Hematopoietic multipotent progenitor cell treated with erythropoietin and hydrocortisone succinate and interleukin-3 and kit ligand, for 15 days (in vitro differentiated cells): ENCODE data around the gene ARHGAP32.
"Not testable (repeated sequence)": the region's sequence is repeated elsewhere in the genome, so short reads cannot be mapped to it uniquely, and the experiment has no call there.

Source experiments
- DNase-seq: peaks from one replicate; pipeline ENCODE4 v3.0.0-alpha.2; 2015; ENCODE audit warnings: low spot score

ARHGAP32 gene

GRCh38 chr11:128929991-128930390, 262.1 kb downstream of the ARHGAP32 start:
- DNase-seq, result no peak

GRCh38 chr11:128929468-128929867, 262.7 kb downstream of the ARHGAP32 start:
- DNase-seq, result no peak

- no peak for DNase-seq
These were observed 263.7 kb downstream of the ARHGAP32 start for GRCh38 chr11:128928400-128928799.

DNA sequence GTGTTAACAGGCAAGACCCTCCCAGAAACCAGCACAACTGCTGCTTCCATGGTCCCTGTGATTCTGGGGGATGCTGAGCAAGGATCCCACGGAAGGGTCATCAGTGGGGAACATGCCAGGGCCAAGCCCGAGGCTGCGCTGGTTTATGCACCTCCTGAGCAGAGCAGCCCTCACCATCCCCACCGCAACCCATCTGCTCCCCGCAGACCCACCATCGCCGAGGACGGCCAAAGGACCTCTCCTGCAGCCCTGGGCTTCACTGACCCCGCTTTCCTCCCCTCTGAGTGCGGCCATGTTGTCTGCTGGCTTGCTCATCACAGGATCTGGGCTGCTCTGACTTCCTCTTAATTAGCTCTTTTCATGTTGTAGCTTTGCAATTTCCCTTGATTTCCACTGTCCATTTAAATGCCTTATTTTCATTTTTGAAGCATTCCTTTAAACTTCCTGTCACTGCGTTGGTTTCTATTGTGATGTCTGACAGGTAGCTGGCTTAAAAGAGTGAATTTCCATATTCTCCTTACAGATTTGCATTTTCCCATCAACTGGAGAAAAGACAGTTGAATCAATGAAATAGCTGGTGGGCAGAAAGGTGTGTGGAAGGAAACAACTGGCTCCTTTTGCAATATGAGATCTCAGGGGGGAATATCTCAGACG, 264.3 kb downstream of the ARHGAP32 start:
- DNase-seq, result no peak

DNA sequence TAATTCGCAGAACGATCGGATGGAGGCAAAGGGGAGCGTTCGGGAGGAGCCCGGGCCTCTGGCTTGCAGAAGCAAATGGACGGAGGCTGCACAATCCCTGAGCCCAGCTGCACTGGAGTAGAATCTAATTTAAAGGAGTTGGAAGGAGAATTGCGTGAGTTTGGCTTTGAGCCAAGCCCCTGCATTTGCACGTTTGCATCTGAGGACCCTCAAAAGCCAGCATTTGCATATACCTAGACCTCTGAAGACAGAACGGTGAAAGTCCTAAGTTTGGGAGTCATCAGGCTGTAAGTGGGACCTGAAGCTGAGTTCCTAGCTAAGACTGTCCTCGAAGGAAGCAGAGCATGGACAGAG, 265.0 kb downstream of the ARHGAP32 start:
- no peak for DNase-seq

DNA sequence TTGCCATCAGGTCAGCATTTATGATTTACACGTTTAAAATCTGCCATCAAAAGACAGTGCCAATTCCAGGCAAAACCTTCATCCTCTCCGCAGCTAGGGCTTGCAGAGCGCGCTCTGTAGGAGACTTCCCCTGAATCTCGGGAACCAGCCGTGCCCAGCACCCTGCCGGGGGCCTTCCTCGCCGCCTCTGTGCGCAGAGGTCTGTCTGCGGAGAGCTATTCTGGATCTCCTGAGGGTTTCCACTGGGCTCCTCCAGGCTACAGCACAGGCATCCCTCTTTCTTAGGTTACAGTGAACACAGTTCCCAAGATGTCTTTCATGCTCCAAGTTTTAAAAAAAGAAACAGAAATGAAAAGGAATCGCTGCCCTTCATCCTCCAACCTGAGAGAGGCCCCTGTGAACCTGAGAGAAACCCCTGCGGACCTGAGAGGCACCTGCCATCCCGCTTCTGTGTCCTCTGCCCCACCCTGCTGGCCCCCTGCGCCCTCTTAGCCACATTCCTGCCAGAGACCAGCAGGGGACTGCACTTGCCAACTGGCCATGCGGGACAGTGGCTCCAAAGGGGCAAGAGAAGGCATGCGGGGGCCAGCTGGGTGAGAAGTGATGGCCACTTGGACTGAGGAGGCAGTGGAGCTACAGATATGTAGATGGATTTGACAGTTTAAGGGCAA, 265.6 kb downstream of the ARHGAP32 start:
- no peak for DNase-seq

GRCh38 chr11:128926000-128926399, 266.1 kb downstream of the ARHGAP32 start:
- DNase-seq, result no peak

- DNase-seq, result no peak
These were observed 266.9 kb downstream of the ARHGAP32 start for GRCh38 chr11:128925250-128925600.

DNA sequence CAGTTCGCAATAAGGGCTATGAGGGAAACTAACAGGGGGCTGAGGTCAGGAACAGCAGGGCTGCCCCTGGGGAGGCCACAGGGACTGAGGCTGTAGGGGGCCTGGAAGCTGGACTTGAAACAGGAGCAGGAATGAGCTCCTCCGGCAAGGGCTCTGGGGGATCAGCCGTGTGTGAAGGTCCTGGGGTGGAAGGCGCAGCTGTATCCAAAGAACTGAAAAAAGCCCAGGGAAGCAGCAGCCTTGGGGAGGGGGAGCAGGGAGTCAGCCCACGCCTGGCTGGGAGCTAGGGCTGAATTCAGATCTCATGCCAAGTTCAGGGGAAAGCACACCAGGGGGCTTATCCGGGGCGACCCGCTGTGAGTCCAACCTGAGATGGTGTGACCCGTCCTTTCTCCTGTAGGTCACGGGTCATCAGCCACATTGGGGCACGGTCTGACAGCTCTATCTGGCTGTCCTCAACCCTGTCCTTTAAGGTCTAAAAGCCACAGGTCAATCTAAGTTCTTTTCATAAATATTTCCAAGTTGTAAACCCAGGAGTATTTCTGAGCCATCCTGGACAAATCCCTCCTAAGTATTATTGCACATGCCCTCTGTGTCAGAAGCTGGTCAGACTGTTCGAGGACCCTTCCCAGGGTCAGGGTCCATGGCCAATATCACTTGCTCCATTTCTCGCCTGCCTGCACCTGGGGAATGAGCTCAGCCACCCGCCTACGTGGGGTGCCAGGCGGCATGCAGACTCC, 267.4 kb downstream of the ARHGAP32 start:
- no peak for DNase-seq

- no peak for DNase-seq
These were observed 268.0 kb downstream of the ARHGAP32 start for GRCh38 chr11:128924104-128924503.

DNA sequence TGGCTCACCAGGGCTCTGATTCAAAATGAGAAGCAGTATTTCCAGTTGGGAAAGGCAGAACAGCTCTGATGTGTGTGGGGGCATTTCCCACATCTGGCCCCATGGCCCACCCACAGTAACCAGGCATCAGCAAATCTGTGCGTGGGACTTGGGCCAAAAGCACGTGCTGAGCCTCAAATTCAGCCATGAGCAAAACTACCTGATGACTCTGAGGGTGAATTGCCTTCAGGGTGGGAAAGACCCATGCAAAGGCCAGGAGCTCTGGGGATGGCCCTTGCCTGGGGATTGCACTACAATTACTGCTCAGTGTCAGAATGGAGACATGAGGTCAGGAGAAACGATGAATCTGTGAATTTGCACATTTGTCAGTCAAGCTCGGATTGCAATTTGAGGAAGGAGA, 270.3 kb downstream of the ARHGAP32 start:
- no peak for DNase-seq

GRCh38 chr11:128920666-128921065, 271.5 kb downstream of the ARHGAP32 start:
- DNase-seq, result no peak

- not testable (repeated sequence) for DNase-seq
These were observed 272.5 kb downstream of the ARHGAP32 start for GRCh38 chr11:128919635-128920034.

DNA sequence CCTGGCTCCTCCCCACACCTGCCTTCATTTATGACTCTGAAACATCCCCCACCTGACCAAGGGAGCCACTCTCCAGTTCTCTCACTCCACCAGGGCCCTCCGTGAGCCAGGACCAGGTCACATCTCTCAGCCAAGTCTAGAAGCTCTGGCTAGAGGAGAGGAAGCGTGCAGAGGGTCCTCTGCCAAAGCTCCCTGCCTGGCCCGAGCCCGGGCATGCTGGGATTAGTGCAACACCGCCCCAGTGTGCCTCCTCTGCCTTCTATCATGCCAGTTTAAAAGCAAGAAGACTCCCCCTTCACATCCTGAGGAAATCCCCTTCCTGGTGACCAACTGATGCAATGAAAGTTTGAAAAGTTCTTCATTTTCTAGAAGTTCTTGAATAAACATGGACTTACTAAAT, 272.9 kb downstream of the ARHGAP32 start:
- DNase-seq, result no peak

GRCh38 chr11:128917144-128917724, 274.9 kb downstream of the ARHGAP32 start:
- no peak for DNase-seq

DNA sequence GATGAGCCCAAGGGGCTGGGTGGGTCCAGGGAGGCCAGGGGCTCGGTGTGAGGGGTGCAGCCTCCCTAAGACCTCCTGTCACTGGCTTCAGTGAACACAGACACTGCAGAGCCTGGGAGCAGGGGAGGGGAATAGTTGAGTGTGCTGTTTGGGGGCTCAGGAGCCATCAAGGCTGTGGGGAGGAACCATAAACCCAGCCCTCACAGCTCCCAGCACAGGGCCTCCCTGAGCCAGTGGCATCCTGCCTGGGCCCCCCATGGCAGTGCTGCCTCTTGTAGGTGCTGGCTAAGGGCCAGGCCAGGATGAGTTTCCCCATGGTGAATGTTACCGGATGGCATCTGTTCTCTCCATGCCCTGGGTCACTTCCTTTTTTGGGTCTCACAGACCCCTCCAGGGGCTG, 275.4 kb downstream of the ARHGAP32 start:
- DNase-seq, result no peak

DNA sequence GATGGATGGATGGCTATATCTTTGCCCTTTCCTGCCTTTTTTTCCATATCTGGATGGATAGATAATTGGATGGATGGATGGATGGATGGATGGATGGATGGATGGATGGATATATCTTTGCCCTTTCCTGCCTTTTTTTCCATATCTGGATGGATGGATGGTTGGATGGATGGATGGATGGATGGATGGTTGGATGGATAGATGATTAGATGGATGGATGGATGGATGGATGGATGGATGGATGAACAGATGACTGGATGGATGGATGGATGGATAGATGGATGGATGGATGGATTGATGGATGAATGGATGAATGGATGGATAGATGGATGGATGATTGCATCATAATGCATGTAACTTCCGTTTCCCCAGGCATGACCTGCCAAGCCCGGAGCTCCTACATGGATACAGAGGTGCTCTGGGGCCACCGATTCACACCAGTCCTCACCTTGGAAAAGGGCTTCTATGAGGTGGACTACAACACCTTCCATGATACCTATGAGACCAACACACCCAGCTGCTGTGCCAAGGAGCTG, 276.0 kb downstream of the ARHGAP32 start:
- no peak for DNase-seq

DNA sequence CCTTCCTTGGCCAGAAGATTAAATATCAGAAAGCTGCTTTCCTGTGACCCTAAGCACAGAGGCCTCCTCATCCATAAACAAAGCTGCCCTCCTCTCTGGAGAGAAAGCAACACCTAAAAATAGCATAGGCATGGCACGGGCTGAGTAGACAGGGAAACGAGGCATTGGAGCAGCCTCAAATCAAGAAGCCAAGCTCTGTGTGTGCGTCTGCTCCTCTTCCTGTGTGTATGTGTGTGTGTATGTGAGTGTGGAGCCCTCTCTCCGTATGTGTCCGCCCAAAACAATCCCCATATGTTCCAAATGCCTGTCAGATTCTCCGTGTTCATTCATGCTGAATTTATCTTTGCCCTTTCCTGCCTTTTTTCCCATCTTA, 277.0 kb downstream of the ARHGAP32 start:
- no peak for DNase-seq
